Small intestine (tissue), 7 donors: ENCODE data around the gene TCP11L1. TPM values are rescaled to one million over a fixed set of nuclear protein-coding genes. Genes with fewer than 3 reads are reported as not detected.
"Not testable (repeated sequence)": the region's sequence is repeated elsewhere in the genome, so short reads cannot be mapped to it uniquely, and the experiment has no call there.

Source experiments
- DNase-seq, 2 donors: peaks; one replicate each; pipeline versions ENCODE4 v3.0.0 to v3.0.0-alpha.2; 2013
- FAIRE-seq: peaks from 2 replicates; lab custom pipeline; 2012; peaks lifted over from hg19 to GRCh38; lab: Jason Lieb, UNC
- H3K27ac ChIP-seq, 3 donors: one replicate each; pipeline ENCODE4 v1.5.1; 2013; ENCODE audit warnings: low read length in 2 of 3, mild to moderate bottlenecking in 2 of 3, control low read depth in 1 of 3, inconsistent platforms in 1 of 3, low read depth in 1 of 3, moderate library complexity in 1 of 3
- H3K27me3 ChIP-seq, 3 donors: one replicate each; pipeline ENCODE4 v1.6.1; 2013; ENCODE audit warnings: low read length in 3 of 3, inconsistent platforms in 1 of 3; ENCODE audit not compliant: control insufficient read depth in 3 of 3, insufficient read depth in 3 of 3
- H3K36me3 ChIP-seq, 3 donors: one replicate each; pipeline ENCODE4 v1.6.1; 2013; ENCODE audit warnings: low read length in 3 of 3, inconsistent platforms in 1 of 3, low read depth in 1 of 3, mild to moderate bottlenecking in 1 of 3, moderate library complexity in 1 of 3; ENCODE audit not compliant: control insufficient read depth in 3 of 3, insufficient read depth in 2 of 3
- H3K4me1 ChIP-seq, 3 donors: one replicate each; pipeline ENCODE4 v1.6.1; 2013; ENCODE audit warnings: low read length in 2 of 3, inconsistent platforms in 1 of 3, low read depth in 1 of 3, mild to moderate bottlenecking in 1 of 3, moderate library complexity in 1 of 3; ENCODE audit not compliant: control insufficient read depth in 3 of 3, insufficient read depth in 2 of 3
- H3K4me3 ChIP-seq, 3 donors: one replicate each; pipeline ENCODE4 v1.5.1; 2013; ENCODE audit warnings: low read length in 3 of 3, control low read depth in 1 of 3, inconsistent platforms in 1 of 3, low read depth in 1 of 3, mild to moderate bottlenecking in 1 of 3, moderate library complexity in 1 of 3
- H3K9me3 ChIP-seq, 2 donors: one replicate each; pipeline ENCODE4 v1.6.1; 2013; ENCODE audit warnings: low read depth in 1 of 2, low read length in 1 of 2; ENCODE audit not compliant: control insufficient read depth in 2 of 2, insufficient read depth in 1 of 2
- WGBS, 3 donors: extraction: QIAGEN DNeasy Blood & Tissue Kit; methylation state at CpG; one replicate each; pipeline ENCODE4 v1.1.7; 2013; 5-methylcytosine and 5-hydroxymethylcytosine counted together
- polyA plus RNA-seq, 4 donors: library from polyadenylated mRNA; stranded (reverse) in 3 of 4; unstranded in 1 of 4; fragments of 200-250 nt in 3 of 4; fragments of 120-200 nt in 1 of 4; gene quantifications; one replicate each; pipeline versions ENCODE4 v1.2.1 to v1.2.3, GENCODE V29; 2013
- donor health status: healthy with polysubstance abuse.
- donor health status: control.
- donor health status: control.
- donor health status: Bipolar disorder and iron deficiency.
- donor health status: healthy.

The TCP11L1 gene
- polyA plus RNA-seq, 4 donors, result 5.4 to 13.9 (median 10.5) TPM

- no peaks in the 10 kb centered on the region for H3K9me3 ChIP-seq
Observed at GRCh38 chr11:33035011-33035410, 4.4 kb upstream of the TCP11L1 start.

GRCh38 chr11:33040033-33040861 lies 875 bp downstream of the TCP11L1 start:
- H3K27ac ChIP-seq, result peak overlapping the region; percentile 95 to 99 (median 96)
- H3K27me3 ChIP-seq, result no peaks in the 10 kb centered on the region
- WGBS, 3 donors, result 6% methylated on average over 30 of the region's 30 CpGs
- H3K9me3 ChIP-seq, result peaks cover 0 to under 1% of the 10 kb centered on the region in 2 donors
- H3K36me3 ChIP-seq, result peaks cover 0 to 5% (median 4%) of the 10 kb centered on the region in 3 donors
- DNase-seq (peak in 1 of 2 donors; percentile 32), FAIRE-seq (no peak)
- H3K4me3 ChIP-seq, result peak overlapping the region; percentile 72 to 98 (median 89)
- H3K4me1 ChIP-seq, result peaks cover 4 to 15% (median 6%) of the 10 kb centered on the region in 3 donors

More at GRCh38 chr11:33035011-33035410, 4.4 kb upstream of the TCP11L1 start:
- 19 to 60% (median 38%) methylated on average over 1 of the region's 1 CpG for WGBS, 3 donors
- H3K27ac ChIP-seq, result peak overlapping the region in 1 of 3 donors; percentile 71
- no peak for FAIRE-seq
- peaks cover 2 to 6% (median 3%) of the 10 kb centered on the region in 3 donors for H3K36me3 ChIP-seq
- H3K4me3 ChIP-seq, result peak overlapping the region in 1 of 3 donors; percentile 26
- DNase-seq, result peak; percentile 51 to 62
- peaks cover 0 to 9% (median 2%) of the 10 kb centered on the region in 3 donors for H3K4me1 ChIP-seq
- H3K27me3 ChIP-seq, result no peaks in the 10 kb centered on the region

- FAIRE-seq, result no peak
- H3K27ac ChIP-seq, result no peak overlapping the region
- WGBS, 3 donors, result 57 to 65% (median 62%) methylated on average over 5 of the region's 5 CpGs
Observed at GRCh38 chr11:33040862-33041453, 1.6 kb downstream of the TCP11L1 start.

DNA sequence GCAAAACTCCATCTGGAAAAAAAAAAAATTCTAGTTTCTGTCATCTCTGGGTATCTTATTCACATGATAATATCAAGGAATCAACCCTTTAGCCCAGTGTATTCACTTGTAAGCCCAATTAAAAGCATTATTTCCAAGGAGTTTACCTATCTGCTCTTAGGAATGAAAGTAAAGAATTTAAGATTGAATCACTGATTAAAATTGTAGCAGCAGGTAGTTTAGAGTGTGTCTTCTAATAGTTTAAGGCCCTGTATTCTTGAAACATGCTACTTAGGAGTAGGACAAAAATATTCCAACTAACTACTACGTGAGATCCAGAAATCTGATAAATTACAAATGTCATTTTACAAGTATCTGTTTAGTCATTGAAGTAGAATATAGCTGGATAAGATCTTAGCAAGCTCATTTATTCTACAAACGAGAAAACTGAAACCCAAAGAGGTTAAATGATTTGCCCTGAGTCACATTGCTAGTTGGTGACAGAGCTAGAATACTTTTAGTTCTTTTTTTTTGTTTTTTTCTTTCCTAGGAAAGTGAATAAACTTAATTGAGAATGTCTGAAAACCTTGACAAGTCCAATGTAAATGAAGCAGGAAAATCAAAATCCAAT lies 4.0 kb downstream of the TCP11L1 start:
- Histone ChIP-seq H3K4me1 (peaks cover 4 to 9% (median 9%) of the 10 kb centered on the region in 3 donors), H3K9me3 (peaks cover 0 to 8% of the 10 kb centered on the region in 2 donors), H3K4me3 (no peak overlapping the region), H3K27me3 (no peaks in the 10 kb centered on the region), H3K36me3 (peaks cover 0 to 13% (median 8%) of the 10 kb centered on the region in 3 donors), H3K27ac (no peak overlapping the region)
- FAIRE-seq (no peak), DNase-seq (no peak)
- 60 to 67% (median 64%) methylated on average over 2 of the region's 2 CpGs for WGBS, 3 donors

More at GRCh38 chr11:33040862-33041453, 1.6 kb downstream of the TCP11L1 start:
- Histone ChIP-seq H3K4me3 (peak overlapping the region in 1 of 3 donors; percentile 89), H3K4me1 (peaks cover 4 to 9% (median 9%) of the 10 kb centered on the region in 3 donors), H3K36me3 (peaks cover 0 to 10% (median 6%) of the 10 kb centered on the region in 3 donors), H3K27me3 (no peaks in the 10 kb centered on the region), H3K9me3 (peaks cover 0 to 8% of the 10 kb centered on the region in 2 donors)
- no peak for DNase-seq

DNA sequence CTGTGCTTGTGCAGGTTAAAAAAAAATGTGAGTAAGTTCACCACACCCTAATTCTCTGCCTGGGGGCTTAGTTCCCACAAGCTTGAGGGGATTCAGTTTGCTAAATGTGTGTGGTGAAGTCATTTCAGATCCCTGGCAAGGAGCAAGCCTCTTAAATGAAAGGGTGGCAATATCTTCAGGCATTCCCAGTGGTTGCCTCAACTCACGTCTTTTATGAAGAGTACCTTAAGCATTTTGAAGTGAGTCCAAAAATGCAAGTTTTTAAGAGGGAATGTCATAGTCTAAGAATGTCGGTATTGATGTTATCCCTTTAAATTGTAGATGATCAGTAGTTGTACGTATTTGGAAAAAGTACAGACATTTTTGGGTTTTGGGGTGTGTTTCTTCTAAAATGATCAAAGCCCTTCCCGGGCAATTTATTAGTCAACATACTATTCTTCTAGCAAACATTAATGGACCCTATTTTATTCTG lies 4.9 kb downstream of the TCP11L1 start:
- Histone ChIP-seq H3K27ac (no peak overlapping the region), H3K27me3 (no peaks in the 10 kb centered on the region), H3K4me3 (no peak overlapping the region), H3K4me1 (peaks cover 4 to 11% (median 7%) of the 10 kb centered on the region in 3 donors), H3K9me3 (peaks cover 0 to 8% of the 10 kb centered on the region in 2 donors), H3K36me3 (peaks cover 0 to 13% (median 8%) of the 10 kb centered on the region in 3 donors)
- FAIRE-seq, result no peak
- WGBS, 3 donors, result 74 to 86% (median 82%) methylated on average over 4 of the region's 4 CpGs
- DNase-seq, result no peak

DNA sequence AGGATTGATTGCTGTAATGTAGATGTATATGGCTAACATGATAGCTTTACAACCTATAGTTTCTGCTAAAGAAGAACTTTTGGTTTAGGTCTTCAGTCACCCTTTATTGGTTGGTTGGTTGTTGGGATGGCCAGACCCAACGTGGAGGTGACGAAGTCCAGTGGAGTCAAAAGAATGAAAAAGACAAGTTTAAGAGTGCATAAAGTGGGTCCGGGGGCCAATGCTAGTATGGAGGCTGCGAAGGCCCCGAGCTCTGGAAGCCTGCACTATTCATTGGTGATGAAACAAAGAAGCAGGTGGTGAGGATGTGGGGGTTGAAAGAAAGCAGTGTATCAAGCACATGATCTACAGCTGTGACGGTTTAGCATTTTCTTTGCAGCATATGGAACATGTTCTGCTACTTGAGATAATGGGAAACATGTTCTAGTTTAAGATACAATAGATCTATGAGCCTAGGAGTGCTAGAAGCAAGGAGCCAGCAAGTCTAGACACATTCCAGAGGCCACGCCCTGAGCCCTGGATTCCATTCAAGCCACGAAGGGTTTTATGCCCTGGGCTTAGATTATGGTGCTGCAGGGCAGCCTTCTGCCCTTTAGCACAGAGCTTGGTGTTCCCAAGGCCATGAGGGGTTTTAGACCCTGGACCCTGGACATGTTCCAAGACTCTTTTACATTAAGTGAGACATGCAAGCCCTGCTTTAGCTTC lies 6.3 kb downstream of the TCP11L1 start:
- Histone ChIP-seq H3K4me1 (peaks cover 0 to 18% (median 9%) of the 10 kb centered on the region in 3 donors), H3K36me3 (peaks cover 0 to 13% (median 8%) of the 10 kb centered on the region in 3 donors), H3K27me3 (no peaks in the 10 kb centered on the region), H3K4me3 (no peak overlapping the region), H3K27ac (peak overlapping the region in 1 of 3 donors; percentile 78), H3K9me3 (peaks cover 0 to 8% of the 10 kb centered on the region in 2 donors)
- FAIRE-seq (no peak), DNase-seq (peak in 1 of 2 donors; percentile 98)
- 64 to 85% (median 78%) methylated on average over 8 of the region's 8 CpGs for WGBS, 3 donors

GRCh38 chr11:33048701-33049100 lies 9.3 kb downstream of the TCP11L1 start:
- FAIRE-seq, H3K27ac ChIP-seq, H3K4me3 ChIP-seq, DNase-seq, H3K9me3 ChIP-seq, H3K27me3 ChIP-seq: not testable (repeated sequence)
- Histone ChIP-seq H3K4me1 (peaks cover 0 to 13% (median 9%) of the 10 kb centered on the region in 3 donors), H3K36me3 (peaks cover 0 to 13% (median 13%) of the 10 kb centered on the region in 3 donors)
- WGBS, 3 donors, result 88 to 94% (median 91%) methylated on average over 6 of the region's 6 CpGs
